GM12878 (cell line): ENCODE data around the gene CCDC112.

Source experiments
- JUNB ChIP-seq: IDR thresholded peaks from 2 replicates; pipeline ENCODE4 v1.6.1; 2016; ENCODE audit warnings: antibody characterized with exemption, mild to moderate bottlenecking
- MXI1 ChIP-seq: fragments of 150-350 bp; IDR thresholded peaks from 2 replicates; pipeline ENCODE4 v1.6.1; 2011; ENCODE audit warnings: low read depth, mild to moderate bottlenecking, inconsistent platforms, low read length, improper control_type of control experiment
- POLR2A ChIP-seq: IDR thresholded peaks from 2 replicates; pipeline ENCODE4 v1.6.1; 2011; ENCODE audit warnings: low read depth, mild to moderate bottlenecking, low read length
- SIX5 ChIP-seq: IDR thresholded peaks from 2 replicates; pipeline ENCODE4 v1.6.1; 2011; ENCODE audit warnings: mild to moderate bottlenecking, low read depth, low read length, moderate library complexity; ENCODE audit not compliant: severe bottlenecking
- TF ChIP-seq, protein P1 (sequence below): fragments of 450-650 bp; IDR thresholded peaks from 2 replicates; pipeline ENCODE4 v1.6.1; 2017; ENCODE audit warnings: mild to moderate bottlenecking
- TF ChIP-seq, protein P2 (sequence below), 3 experiments: IDR thresholded peaks in 2 of 3; conservative IDR thresholded peaks in 1 of 3; 2 replicates each; pipeline ENCODE4 v1.5.1; 2011; ENCODE audit warnings: low read depth in 3 of 3, low read length in 3 of 3, mild to moderate bottlenecking in 3 of 3, control low read depth in 2 of 3, moderate library complexity in 2 of 3, inconsistent platforms in 1 of 3, mixed read lengths in 1 of 3; ENCODE audit not compliant: control insufficient read depth in 2 of 3, insufficient read depth in 1 of 3; ENCODE audit errors: extremely low read depth in 1 of 3
- TF ChIP-seq, protein P3 (sequence below): IDR thresholded peaks from 2 replicates; pipeline ENCODE4 v1.6.1; 2012; ENCODE audit warnings: mild to moderate bottlenecking, low read depth, low read length

DNA sequence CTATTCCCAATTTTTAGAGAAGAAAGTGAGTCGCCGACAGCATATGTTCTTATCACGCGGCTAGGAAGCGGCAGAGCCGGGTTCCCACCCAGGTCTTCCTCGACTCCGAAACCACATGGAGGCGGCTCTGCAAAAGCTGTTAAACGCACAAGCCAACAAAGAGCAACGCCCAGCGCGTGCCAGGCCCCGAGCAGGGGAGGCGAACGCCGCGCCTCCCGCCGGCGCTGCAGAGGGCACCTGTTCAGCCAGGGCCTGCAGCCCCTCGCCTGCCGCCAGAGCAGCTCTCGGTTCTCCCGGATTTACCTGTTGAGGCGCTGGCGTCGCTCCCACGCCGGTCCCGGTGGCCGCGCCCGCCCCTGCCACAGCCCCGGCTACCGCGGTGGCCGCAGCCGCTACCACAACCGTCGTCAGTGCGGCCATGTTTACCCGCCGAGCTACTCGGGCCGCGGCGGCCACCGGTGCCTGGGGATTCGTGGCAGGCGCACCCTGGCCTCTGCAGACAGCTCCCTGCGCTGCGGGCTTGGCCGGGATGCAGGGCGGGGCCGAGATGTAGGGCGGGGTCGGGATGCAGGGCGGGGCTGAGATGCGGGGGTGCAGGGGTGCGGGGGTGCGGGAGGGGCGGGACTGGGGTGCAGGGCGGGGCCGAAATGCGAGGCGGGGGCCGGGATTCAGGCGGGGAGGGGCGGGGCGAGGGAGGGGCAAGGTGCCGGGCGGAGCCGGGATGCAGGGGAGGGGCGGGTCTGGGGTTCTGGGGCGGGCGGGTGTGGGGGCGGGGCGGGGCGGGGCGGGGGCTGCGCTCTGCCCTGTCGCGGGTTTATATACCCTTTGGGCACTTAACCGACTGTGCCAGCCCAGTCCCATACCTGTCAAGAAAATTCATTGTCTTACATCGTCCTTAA lies at the start of gene CCDC112:
- TF ChIP-seq, protein P1, sequence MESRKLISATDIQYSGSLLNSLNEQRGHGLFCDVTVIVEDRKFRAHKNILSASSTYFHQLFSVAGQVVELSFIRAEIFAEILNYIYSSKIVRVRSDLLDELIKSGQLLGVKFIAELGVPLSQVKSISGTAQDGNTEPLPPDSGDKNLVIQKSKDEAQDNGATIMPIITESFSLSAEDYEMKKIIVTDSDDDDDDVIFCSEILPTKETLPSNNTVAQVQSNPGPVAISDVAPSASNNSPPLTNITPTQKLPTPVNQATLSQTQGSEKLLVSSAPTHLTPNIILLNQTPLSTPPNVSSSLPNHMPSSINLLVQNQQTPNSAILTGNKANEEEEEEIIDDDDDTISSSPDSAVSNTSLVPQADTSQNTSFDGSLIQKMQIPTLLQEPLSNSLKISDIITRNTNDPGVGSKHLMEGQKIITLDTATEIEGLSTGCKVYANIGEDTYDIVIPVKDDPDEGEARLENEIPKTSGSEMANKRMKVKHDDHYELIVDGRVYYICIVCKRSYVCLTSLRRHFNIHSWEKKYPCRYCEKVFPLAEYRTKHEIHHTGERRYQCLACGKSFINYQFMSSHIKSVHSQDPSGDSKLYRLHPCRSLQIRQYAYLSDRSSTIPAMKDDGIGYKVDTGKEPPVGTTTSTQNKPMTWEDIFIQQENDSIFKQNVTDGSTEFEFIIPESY = no peak
- TF ChIP-seq, protein P2, sequence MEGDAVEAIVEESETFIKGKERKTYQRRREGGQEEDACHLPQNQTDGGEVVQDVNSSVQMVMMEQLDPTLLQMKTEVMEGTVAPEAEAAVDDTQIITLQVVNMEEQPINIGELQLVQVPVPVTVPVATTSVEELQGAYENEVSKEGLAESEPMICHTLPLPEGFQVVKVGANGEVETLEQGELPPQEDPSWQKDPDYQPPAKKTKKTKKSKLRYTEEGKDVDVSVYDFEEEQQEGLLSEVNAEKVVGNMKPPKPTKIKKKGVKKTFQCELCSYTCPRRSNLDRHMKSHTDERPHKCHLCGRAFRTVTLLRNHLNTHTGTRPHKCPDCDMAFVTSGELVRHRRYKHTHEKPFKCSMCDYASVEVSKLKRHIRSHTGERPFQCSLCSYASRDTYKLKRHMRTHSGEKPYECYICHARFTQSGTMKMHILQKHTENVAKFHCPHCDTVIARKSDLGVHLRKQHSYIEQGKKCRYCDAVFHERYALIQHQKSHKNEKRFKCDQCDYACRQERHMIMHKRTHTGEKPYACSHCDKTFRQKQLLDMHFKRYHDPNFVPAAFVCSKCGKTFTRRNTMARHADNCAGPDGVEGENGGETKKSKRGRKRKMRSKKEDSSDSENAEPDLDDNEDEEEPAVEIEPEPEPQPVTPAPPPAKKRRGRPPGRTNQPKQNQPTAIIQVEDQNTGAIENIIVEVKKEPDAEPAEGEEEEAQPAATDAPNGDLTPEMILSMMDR (IDR thresholded peaks at IDR 0.05 in 2 of 3, conservative IDR thresholded peaks at IDR 0.05 in 1 of 3; ENCODE audit: control insufficient read depth in 2 of 3, extremely low read depth in 1 of 3, insufficient read depth in 1 of 3, low read depth in 3 of 3, low read length in 3 of 3) = no peak
- TF ChIP-seq POLR2A (peak; percentile 64), JUNB (no peak), MXI1 (no peak), SIX5 (no peak)
- TF ChIP-seq, protein P3, sequence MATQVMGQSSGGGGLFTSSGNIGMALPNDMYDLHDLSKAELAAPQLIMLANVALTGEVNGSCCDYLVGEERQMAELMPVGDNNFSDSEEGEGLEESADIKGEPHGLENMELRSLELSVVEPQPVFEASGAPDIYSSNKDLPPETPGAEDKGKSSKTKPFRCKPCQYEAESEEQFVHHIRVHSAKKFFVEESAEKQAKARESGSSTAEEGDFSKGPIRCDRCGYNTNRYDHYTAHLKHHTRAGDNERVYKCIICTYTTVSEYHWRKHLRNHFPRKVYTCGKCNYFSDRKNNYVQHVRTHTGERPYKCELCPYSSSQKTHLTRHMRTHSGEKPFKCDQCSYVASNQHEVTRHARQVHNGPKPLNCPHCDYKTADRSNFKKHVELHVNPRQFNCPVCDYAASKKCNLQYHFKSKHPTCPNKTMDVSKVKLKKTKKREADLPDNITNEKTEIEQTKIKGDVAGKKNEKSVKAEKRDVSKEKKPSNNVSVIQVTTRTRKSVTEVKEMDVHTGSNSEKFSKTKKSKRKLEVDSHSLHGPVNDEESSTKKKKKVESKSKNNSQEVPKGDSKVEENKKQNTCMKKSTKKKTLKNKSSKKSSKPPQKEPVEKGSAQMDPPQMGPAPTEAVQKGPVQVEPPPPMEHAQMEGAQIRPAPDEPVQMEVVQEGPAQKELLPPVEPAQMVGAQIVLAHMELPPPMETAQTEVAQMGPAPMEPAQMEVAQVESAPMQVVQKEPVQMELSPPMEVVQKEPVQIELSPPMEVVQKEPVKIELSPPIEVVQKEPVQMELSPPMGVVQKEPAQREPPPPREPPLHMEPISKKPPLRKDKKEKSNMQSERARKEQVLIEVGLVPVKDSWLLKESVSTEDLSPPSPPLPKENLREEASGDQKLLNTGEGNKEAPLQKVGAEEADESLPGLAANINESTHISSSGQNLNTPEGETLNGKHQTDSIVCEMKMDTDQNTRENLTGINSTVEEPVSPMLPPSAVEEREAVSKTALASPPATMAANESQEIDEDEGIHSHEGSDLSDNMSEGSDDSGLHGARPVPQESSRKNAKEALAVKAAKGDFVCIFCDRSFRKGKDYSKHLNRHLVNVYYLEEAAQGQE = no peak
